SKM-1 (cell line): ENCODE data around the gene PAPPA.

ENCODE experiments used
- DNase-seq: peaks from one replicate; lab custom pipeline; 2025; ENCODE audit not compliant: unreplicated experiment; lab: John Stamatoyannopoulos, UW

The PAPPA gene

DNA sequence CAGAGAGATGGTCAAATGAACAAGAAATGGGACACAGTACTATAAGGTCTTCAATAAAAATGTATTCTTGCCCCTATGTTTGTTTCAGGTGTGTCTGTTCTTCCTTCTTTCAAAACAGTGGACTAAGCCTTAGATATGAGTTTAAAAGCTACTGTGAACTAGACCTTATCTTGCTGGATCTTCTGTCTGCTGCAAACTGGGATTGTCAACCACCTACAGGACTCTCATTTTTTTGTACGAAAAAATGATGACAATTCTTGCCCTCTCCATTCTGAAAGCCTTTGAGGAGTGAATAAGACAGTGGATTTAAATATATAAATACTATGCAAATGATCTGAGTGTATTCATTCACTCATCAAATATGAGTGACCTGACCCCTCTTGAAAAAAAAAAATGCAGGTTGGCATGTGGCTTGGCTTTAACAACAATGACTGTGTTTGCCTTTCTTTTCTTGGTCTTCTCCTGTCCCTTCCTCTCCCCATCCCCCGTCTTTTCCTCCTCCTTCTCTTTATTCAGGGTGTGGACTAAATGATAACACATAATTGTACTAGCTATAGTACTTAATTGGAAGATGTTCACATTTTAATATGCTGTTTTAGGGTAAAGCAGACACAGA lies 298.0 kb downstream of the PAPPA start:
- DNase-seq: no peak
